Measurements from ENCODE around the gene ZNF618. TPM values are rescaled to one million over a fixed set of nuclear protein-coding genes. Genes with fewer than 3 reads are reported as not detected.

The ZNF618 gene
- polyA plus RNA-seq, 4 donors, result 0.22 to 5.5 (median 1.9) TPM

DNA sequence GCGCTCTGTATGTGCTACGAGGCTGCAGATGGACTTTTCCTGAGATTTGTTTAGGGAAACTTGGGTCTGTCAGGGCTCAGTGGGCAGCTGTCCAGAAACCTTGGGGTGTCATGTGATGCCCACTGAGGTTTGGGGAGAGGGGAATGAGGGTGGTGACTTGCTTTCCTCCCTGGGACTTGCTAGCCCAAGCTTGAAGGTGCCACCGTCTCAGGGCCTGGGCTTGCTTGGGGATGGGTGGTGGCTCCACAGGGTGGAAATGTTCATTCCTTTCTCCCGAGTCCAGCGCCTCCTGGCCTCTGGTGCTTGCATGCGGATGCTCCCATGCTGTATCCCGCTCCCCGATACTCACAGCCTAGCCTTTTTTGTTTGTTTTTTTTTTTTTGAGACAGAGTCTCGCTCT, 33.3 kb downstream of the ZNF618 start:
- H3K36me3 ChIP-seq (ENCODE audit: control insufficient read depth in 3 of 3, insufficient read depth in 2 of 3, low read depth in 1 of 3, low read length in 3 of 3), result peaks cover 0 to 12% (median 0%) of the 10 kb centered on the region in 3 donors
- H3K27ac ChIP-seq (ENCODE audit: low read depth in 1 of 3, low read length in 2 of 3), result peak overlapping the region in 1 of 3 donors; percentile 65
- FAIRE-seq, result no peak
- no peaks in the 10 kb centered on the region for H3K9me3 ChIP-seq (ENCODE audit: control insufficient read depth in 2 of 2, insufficient read depth in 1 of 2, low read depth in 1 of 2, low read length in 1 of 2)
- no peaks in the 10 kb centered on the region for H3K27me3 ChIP-seq (ENCODE audit: control insufficient read depth in 3 of 3, insufficient read depth in 3 of 3, low read length in 3 of 3)
- H3K4me1 ChIP-seq (ENCODE audit: control insufficient read depth in 3 of 3, insufficient read depth in 2 of 3, low read depth in 1 of 3, low read length in 2 of 3), result peaks cover 0 to 9% (median 4%) of the 10 kb centered on the region in 3 donors
- no peak overlapping the region for H3K4me3 ChIP-seq (ENCODE audit: low read depth in 1 of 3, low read length in 3 of 3)
- 92 to 99% (median 94%) methylated on average over 9 of the region's 9 CpGs for WGBS, 3 donors
- DNase-seq, result no peak

DNA sequence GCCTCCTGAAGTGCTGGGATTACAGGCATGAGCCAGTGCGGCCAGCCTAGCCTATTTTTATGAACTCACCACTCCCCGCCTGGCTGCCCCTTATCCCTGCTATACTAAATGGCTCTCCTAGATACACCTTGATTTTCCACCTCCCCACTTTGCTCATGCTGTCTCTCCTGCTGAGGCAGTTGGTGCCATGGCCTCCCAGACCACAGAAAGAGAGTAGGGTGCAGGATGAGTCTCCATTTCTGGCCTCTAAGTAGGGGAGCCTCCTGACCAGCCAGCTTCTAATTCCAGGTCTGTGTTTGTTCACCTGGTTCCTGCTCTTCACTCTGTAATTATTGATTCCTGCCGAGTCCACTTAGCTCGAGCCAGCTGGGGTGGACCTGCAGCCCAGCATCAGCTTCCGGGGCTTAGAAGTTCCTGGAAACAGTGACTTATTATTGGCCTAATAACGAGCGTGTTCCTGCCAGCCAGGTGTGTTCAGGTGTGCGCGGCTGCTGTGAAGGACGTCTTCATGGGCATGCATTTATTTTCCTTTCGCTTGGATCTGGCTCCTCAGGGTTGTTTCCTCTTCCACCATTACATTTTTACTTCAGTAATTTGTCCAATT, 34.0 kb downstream of the ZNF618 start:
- peak; percentile 78 for DNase-seq
- peaks cover 0 to 12% (median 0%) of the 10 kb centered on the region in 3 donors for H3K36me3 ChIP-seq (ENCODE audit: control insufficient read depth in 3 of 3, insufficient read depth in 2 of 3, low read depth in 1 of 3, low read length in 3 of 3)
- no peak for FAIRE-seq
- H3K9me3 ChIP-seq (ENCODE audit: control insufficient read depth in 2 of 2, insufficient read depth in 1 of 2, low read depth in 1 of 2, low read length in 1 of 2), result no peaks in the 10 kb centered on the region
- H3K4me3 ChIP-seq (ENCODE audit: low read depth in 1 of 3, low read length in 3 of 3), result no peak overlapping the region
- H3K27ac ChIP-seq (ENCODE audit: low read depth in 1 of 3, low read length in 2 of 3), result peak overlapping the region in 2 of 3 donors; percentile 65 to 68
- H3K4me1 ChIP-seq (ENCODE audit: control insufficient read depth in 3 of 3, insufficient read depth in 2 of 3, low read depth in 1 of 3, low read length in 2 of 3), result peaks cover 0 to 9% (median 4%) of the 10 kb centered on the region in 3 donors
- no peaks in the 10 kb centered on the region for H3K27me3 ChIP-seq (ENCODE audit: control insufficient read depth in 3 of 3, insufficient read depth in 3 of 3, low read length in 3 of 3)
- WGBS, 3 donors, result 21 to 59% (median 40%) methylated on average over 11 of the region's 11 CpGs

DNA sequence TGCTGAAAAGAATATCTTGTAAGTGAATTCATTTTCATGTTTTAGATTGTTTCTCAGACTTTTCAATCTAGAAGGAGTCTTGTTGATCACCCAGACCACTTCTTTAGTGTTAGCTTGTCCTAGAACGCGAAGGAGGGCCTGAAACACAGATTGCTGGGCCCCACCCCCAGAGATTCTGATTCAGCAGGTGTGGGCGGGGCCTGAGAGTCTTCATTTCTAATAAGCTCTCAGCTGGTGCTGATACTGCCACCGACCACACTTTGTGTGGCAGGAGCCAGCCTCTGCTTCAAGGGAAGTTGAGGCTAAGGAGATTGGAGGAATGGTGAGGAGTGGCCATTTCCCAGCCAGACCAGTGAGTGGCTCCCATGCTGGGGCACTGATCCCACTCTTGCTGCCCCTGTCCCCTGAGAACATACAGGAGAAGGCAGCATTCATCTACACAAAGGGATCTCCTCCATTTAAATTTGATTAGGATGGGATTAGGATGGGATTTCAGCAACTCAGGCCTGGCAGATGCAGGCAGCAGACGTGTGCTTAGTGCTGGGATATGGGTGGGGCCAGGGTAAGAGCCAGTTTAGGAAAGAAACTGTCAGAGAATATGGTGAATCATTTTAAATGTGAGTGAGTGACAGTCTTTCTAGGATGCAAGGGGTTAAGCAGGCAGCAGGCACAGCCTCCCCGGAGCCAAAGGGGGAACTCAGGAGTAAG, 35.9 kb downstream of the ZNF618 start:
- WGBS, 3 donors, result 69 to 75% (median 70%) methylated on average over 6 of the region's 6 CpGs
- peaks cover 0 to 13% (median 4%) of the 10 kb centered on the region in 3 donors for H3K4me1 ChIP-seq (ENCODE audit: control insufficient read depth in 3 of 3, insufficient read depth in 2 of 3, low read depth in 1 of 3, low read length in 2 of 3)
- no peak for FAIRE-seq
- no peaks in the 10 kb centered on the region for H3K27me3 ChIP-seq (ENCODE audit: control insufficient read depth in 3 of 3, insufficient read depth in 3 of 3, low read length in 3 of 3)
- no peak overlapping the region for H3K27ac ChIP-seq (ENCODE audit: low read depth in 1 of 3, low read length in 2 of 3)
- H3K4me3 ChIP-seq (ENCODE audit: low read depth in 1 of 3, low read length in 3 of 3), result no peak overlapping the region
- peaks cover 0 to 14% (median 0%) of the 10 kb centered on the region in 3 donors for H3K36me3 ChIP-seq (ENCODE audit: control insufficient read depth in 3 of 3, insufficient read depth in 2 of 3, low read depth in 1 of 3, low read length in 3 of 3)
- no peaks in the 10 kb centered on the region for H3K9me3 ChIP-seq (ENCODE audit: control insufficient read depth in 2 of 2, insufficient read depth in 1 of 2, low read depth in 1 of 2, low read length in 1 of 2)
- peak in 1 of 2 donors; percentile 18 for DNase-seq

DNA sequence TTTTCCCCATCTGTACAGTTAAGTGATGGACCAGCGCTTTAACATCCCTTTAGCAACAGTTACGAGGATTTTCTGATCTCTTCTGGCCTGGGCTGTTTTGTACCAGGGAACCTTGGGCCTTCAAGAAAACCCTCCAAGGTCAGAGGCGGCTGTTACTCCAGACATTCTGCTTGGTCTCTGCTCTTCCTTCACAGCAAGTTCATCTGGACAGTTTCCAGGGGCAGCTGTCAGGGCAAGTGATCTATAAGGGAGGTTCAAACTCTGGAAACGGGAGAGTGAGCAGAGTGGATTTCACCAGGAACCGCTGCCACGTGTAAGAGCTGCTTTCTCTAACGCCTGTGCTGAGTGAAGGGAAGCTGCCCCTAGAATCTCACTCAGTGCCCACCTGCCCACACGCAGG, 36.7 kb downstream of the ZNF618 start:
- 70 to 80% (median 73%) methylated on average over 8 of the region's 8 CpGs for WGBS, 3 donors
- FAIRE-seq, result no peak

DNA sequence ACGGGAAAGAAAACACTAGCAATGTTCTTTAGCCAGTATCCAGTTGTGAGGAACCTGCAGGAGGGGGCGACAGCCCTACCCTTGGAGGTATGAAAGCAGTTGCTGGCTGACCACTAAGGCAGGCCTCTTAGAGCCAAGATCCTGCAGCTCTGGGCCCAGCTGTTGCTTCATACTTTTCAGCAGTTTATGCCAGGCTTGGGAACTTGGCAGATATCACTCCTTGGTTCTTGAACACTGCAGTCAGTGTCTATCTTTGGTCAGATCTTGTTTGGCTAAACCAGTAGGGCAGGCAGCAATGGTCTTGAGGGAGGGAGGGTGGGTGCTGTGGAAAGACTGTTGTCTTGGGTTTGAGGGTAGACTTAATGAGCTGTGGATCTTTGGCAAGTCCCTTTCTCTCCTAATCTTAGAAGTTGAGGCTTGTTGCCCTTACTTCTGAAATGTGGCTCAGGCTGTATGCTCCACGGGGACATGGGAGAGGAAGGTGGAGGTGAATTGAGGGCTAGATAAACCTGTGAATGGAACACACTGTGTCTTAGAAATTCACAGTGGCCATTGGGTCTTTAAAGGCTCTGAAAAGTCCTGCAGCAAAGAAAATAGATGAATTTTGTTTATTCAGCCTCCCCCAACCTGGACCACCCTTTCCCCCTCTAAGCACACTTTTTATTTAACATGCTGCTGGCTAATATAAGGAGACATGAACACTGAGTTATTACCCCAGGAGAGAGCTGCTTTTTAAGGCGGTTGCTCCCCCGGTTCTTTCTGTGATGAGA, 37.5 kb downstream of the ZNF618 start:
- no peaks in the 10 kb centered on the region for H3K27me3 ChIP-seq (ENCODE audit: control insufficient read depth in 3 of 3, insufficient read depth in 3 of 3, low read length in 3 of 3)
- peaks cover 0 to 13% (median 4%) of the 10 kb centered on the region in 3 donors for H3K4me1 ChIP-seq (ENCODE audit: control insufficient read depth in 3 of 3, insufficient read depth in 2 of 3, low read depth in 1 of 3, low read length in 2 of 3)
- H3K36me3 ChIP-seq (ENCODE audit: control insufficient read depth in 3 of 3, insufficient read depth in 2 of 3, low read depth in 1 of 3, low read length in 3 of 3), result peaks cover 0 to 14% (median 0%) of the 10 kb centered on the region in 3 donors
- FAIRE-seq, result no peak
- WGBS, 3 donors, result 83 to 89% (median 88%) methylated on average over 5 of the region's 5 CpGs
- H3K4me3 ChIP-seq (ENCODE audit: low read depth in 1 of 3, low read length in 3 of 3), result no peak overlapping the region
- no peak overlapping the region for H3K27ac ChIP-seq (ENCODE audit: low read depth in 1 of 3, low read length in 2 of 3)
- H3K9me3 ChIP-seq (ENCODE audit: control insufficient read depth in 2 of 2, insufficient read depth in 1 of 2, low read depth in 1 of 2, low read length in 1 of 2), result no peaks in the 10 kb centered on the region
- DNase-seq, result no peak

More for the DNA sequence above, 36.7 kb downstream of the ZNF618 start:
- Histone ChIP-seq H3K36me3 (ENCODE audit: control insufficient read depth in 3 of 3, insufficient read depth in 2 of 3, low read depth in 1 of 3, low read length in 3 of 3) (peaks cover 0 to 14% (median 0%) of the 10 kb centered on the region in 3 donors), H3K4me1 (ENCODE audit: control insufficient read depth in 3 of 3, insufficient read depth in 2 of 3, low read depth in 1 of 3, low read length in 2 of 3) (peaks cover 0 to 13% (median 4%) of the 10 kb centered on the region in 3 donors), H3K27ac (ENCODE audit: low read depth in 1 of 3, low read length in 2 of 3) (no peak overlapping the region), H3K9me3 (ENCODE audit: control insufficient read depth in 2 of 2, insufficient read depth in 1 of 2, low read depth in 1 of 2, low read length in 1 of 2) (no peaks in the 10 kb centered on the region), H3K27me3 (ENCODE audit: control insufficient read depth in 3 of 3, insufficient read depth in 3 of 3, low read length in 3 of 3) (no peaks in the 10 kb centered on the region), H3K4me3 (ENCODE audit: low read depth in 1 of 3, low read length in 3 of 3) (no peak overlapping the region)
- DNase-seq, result no peak

DNA sequence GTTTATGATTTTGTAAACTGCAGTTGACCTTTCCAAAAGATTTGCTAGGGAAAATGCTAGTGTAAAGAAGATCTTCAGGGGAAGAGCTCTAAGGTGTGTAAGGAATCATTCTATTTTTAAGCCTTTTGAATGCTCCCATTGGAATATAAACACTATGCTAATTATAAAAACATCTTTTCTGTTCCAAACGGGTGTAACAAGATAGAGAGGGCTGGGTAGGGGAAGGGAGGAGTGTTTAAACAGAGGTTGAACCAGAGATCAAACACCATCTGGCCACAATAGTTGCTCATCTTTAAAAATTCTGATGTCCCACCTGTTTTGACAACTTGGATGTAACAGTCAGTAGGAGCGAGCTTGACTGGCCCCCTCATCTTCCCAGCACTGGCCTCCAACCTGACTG, 38.4 kb downstream of the ZNF618 start:
- H3K4me3 ChIP-seq (ENCODE audit: low read depth in 1 of 3, low read length in 3 of 3), result no peak overlapping the region
- H3K27ac ChIP-seq (ENCODE audit: low read depth in 1 of 3, low read length in 2 of 3), result no peak overlapping the region
- no peaks in the 10 kb centered on the region for H3K9me3 ChIP-seq (ENCODE audit: control insufficient read depth in 2 of 2, insufficient read depth in 1 of 2, low read depth in 1 of 2, low read length in 1 of 2)
- H3K4me1 ChIP-seq (ENCODE audit: control insufficient read depth in 3 of 3, insufficient read depth in 2 of 3, low read depth in 1 of 3, low read length in 2 of 3), result peaks cover 0 to 12% (median 4%) of the 10 kb centered on the region in 3 donors
- H3K36me3 ChIP-seq (ENCODE audit: control insufficient read depth in 3 of 3, insufficient read depth in 2 of 3, low read depth in 1 of 3, low read length in 3 of 3), result peaks cover 0 to 12% (median 0%) of the 10 kb centered on the region in 3 donors
- no peaks in the 10 kb centered on the region for H3K27me3 ChIP-seq (ENCODE audit: control insufficient read depth in 3 of 3, insufficient read depth in 3 of 3, low read length in 3 of 3)
- DNase-seq (no peak), FAIRE-seq (no peak)
- 57 to 64% (median 59%) methylated on average over 2 of the region's 2 CpGs for WGBS, 3 donors

DNA sequence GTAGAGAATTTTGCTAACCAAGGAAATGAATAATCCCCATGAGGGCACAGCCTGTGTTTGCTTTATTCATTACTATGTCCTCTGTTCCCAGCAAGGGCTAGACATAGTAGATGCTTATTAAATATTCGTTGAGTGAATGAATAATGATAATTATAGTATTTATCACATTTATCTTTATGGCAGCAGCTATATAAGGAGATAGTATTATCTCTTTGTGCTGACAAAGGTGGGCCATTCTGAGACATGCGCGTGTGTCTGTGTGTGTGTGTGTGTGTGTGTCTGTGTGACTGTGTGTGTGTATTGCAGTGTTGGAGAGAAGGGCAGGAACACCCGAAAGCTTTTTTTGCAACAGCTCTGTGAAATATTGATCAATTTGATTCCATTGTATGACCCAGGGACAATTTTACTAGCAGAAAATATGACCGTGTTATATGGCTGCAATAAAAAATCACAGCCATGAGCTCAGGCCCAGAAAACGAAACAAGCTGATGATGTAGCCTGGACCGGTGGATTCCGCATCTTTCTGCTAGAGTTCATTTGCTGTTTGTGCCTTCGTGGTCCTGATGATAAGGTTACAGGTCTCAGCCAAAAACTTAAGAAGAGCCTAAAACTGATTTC, 39.8 kb downstream of the ZNF618 start:
- 16 to 71% (median 40%) methylated on average over 9 of the region's 9 CpGs for WGBS, 3 donors
- no peak for FAIRE-seq

DNA sequence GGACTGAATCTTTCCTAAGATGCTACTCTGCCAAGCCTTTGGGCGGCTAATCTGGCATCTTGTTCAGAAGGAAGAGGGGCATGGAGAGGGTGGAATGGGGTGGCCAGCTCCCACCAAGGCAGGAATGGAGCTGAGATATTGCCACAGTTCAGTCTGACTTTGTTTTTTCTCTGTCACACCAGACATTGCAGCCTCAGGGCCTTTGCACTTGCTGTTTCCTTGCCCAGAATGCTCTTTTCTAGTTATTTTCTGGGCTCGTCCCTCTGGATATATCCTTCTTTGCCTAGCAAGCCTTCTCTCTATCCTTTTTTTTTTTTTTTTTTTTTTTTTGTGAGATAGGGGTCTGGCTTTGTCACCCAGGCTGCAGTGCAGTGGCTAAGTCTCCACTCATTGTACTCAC, 40.8 kb downstream of the ZNF618 start:
- Histone ChIP-seq H3K27ac (ENCODE audit: low read depth in 1 of 3, low read length in 2 of 3) (no peak overlapping the region), H3K36me3 (ENCODE audit: control insufficient read depth in 3 of 3, insufficient read depth in 2 of 3, low read depth in 1 of 3, low read length in 3 of 3) (peaks cover 0 to 16% (median 0%) of the 10 kb centered on the region in 3 donors), H3K27me3 (ENCODE audit: control insufficient read depth in 3 of 3, insufficient read depth in 3 of 3, low read length in 3 of 3) (no peaks in the 10 kb centered on the region), H3K9me3 (ENCODE audit: control insufficient read depth in 2 of 2, insufficient read depth in 1 of 2, low read depth in 1 of 2, low read length in 1 of 2) (no peaks in the 10 kb centered on the region), H3K4me3 (ENCODE audit: low read depth in 1 of 3, low read length in 3 of 3) (no peak overlapping the region), H3K4me1 (ENCODE audit: control insufficient read depth in 3 of 3, insufficient read depth in 2 of 3, low read depth in 1 of 3, low read length in 2 of 3) (peaks cover 0 to 10% (median 4%) of the 10 kb centered on the region in 3 donors)
- FAIRE-seq (no peak), DNase-seq (no peak)
- WGBS, 3 donors, result 93 to 100% (median 97%) methylated on average over 2 of the region's 2 CpGs

More for the DNA sequence above, 39.8 kb downstream of the ZNF618 start:
- peaks cover 0 to 16% (median 0%) of the 10 kb centered on the region in 3 donors for H3K36me3 ChIP-seq (ENCODE audit: control insufficient read depth in 3 of 3, insufficient read depth in 2 of 3, low read depth in 1 of 3, low read length in 3 of 3)
- no peaks in the 10 kb centered on the region for H3K27me3 ChIP-seq (ENCODE audit: control insufficient read depth in 3 of 3, insufficient read depth in 3 of 3, low read length in 3 of 3)
- peaks cover 0 to 10% (median 4%) of the 10 kb centered on the region in 3 donors for H3K4me1 ChIP-seq (ENCODE audit: control insufficient read depth in 3 of 3, insufficient read depth in 2 of 3, low read depth in 1 of 3, low read length in 2 of 3)
- H3K27ac ChIP-seq (ENCODE audit: low read depth in 1 of 3, low read length in 2 of 3), result peak overlapping the region in 1 of 3 donors; percentile 37
- no peaks in the 10 kb centered on the region for H3K9me3 ChIP-seq (ENCODE audit: control insufficient read depth in 2 of 2, insufficient read depth in 1 of 2, low read depth in 1 of 2, low read length in 1 of 2)
- no peak overlapping the region for H3K4me3 ChIP-seq (ENCODE audit: low read depth in 1 of 3, low read length in 3 of 3)
- DNase-seq, result peak; percentile 74 to 77
